HG03097 (cell line): ENCODE measurements around the gene SEC61B.

Experiments
- ATAC-seq: cut with Tn5 transposase; IDR thresholded peaks from one replicate; pipeline ENCODE4 v1.9.1; 2021; ENCODE audit not compliant: unreplicated experiment, low FRiP score

Gene SEC61B

DNA sequence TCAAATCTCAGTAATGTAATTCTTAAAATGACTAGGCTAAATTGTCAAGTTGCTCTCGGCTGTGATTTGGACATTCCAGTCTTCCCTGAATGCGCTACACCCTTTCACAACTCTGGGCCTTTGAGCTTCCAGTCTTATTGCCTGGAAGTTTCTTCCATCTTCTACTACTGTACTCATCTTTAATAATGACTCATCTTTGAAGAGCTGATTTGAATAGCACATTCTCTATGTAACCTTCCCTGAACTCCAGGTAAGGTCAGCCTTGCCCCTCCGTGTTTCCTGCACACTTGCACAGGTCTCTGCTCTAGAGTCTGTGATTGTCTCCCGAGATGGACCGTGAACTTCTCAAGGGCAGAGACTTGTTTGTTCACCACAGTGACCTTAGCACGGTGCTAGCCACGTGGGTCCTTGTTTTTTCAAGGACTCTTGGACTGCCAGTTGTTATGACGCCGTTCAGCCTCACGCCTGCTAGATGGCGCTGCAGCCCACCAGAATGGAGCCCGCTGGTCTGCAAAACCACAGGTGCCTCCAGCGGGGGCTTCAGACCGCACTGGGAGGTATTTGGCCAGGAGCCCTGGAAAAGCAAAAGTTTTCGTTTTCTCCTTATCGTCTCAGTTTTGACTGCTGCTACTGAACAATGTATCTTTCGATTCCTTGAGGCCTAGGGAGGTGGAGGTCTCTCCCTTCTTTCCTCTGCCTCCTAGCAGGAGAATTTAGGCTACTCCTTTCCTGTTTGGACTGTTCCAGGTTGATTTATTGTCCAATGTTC, 44.4 kb downstream of the SEC61B start:
- ATAC-seq = no peak

DNA sequence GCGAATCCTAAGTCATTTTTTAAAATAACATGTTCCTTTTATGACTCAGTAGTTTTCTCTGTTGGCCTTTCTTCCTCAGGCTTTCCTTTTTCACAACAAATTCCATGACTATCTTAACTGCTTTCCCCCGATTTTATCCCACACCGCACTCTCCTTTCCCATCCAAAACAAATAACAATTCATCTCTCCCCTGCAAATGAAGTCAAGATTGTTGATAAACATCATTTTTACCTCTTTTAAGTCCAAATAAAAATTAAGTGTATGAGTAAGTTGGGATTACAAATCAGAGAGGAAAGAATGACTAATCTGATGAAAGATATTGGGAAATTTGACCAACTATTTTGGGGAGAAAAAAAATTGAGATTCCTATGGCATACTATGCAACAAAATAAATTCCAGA, 47.3 kb downstream of the SEC61B start:
- ATAC-seq = no peak

DNA sequence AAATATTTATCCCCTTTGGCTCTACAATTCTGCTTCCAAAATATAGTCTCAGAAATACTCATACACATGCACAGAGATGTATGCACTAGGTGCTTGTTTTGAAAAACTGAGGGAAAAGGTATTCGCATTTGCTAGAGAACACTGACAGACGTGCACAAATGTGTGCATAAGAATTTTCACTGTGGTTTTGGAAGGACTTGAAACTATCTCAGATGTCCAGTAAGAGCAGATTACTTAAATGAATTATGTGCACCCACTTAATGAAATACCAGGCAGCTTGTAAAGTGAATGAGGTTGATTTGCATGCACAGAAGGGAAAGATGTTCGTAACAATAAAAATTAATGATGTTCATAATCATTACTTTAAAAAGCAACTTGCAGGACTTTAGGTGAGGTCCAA, 48.4 kb downstream of the SEC61B start:
- ATAC-seq = no peak

DNA sequence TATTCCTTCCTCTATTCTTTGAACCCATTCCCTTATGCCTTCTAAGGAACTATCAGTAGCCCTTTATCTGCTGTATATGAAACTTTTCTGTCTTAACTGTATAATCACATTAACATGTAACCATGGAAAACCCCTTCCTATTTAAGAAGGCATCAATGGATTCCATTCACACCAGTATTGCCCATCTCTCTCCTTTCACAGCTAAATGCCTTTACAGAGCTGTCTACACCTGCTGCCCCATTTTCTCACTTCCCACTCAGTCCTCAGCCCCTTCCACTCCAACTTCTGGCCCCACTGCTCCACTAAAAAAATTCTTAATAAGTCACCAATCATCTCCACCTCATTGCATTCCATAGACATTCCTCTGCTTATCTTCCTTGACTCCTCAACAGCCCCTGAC, 50.8 kb downstream of the SEC61B start:
- no peak for ATAC-seq

DNA sequence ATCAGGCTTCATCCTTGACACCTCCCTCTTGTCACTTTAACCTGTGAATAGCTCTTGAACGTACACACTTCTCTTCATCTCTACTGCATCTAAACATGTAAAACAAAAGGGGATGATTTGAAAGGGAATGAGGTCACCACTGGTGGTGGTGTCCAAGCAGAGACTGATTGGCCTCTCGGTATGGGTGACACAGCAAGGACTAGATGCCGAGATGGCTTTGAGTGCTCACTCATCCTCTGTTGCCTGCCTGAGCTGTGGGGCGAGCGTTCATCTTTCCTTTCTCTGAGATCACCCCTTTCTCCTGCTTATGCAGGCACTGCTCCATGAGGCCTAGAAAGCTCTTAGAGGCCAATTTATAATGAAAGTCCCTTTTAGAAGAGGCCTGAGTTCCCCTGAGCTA, 51.9 kb downstream of the SEC61B start:
- ATAC-seq = no peak

DNA sequence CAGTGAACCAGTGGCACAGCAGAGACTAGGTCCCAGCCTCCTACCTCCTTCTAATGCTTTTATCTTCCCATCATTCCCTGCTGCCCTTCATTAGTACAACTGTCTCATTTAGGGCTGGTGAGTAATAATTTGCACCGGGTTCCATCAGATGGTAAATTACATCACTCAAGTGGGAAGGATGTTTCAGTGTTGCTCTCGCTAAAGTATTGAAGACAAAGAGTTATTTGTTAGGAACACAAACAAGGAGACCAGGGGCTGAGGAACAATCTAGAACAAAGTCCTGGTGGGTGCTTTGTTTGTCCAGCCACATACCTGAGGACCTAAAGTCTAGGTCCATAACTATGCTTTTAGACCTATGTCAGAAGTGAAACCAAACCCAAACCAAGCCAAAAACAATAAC, 52.4 kb downstream of the SEC61B start:
- no peak for ATAC-seq
